HL-60 (cell line): ENCODE measurements around the gene ZNF587B.
"Not testable (repeated sequence)": the region's sequence is repeated elsewhere in the genome, so short reads cannot be mapped to it uniquely, and the experiment has no call there.

ENCODE experiments used
- DNase-seq, 2 experiments: peaks; one replicate each; pipeline ENCODE4 v3.0.0-alpha.2; 2010 to 2020; ENCODE audit warnings: low read depth in 1 of 2, low spot score in 1 of 2
- H3K27ac ChIP-seq: fragments of 250-450 bp; sonication (Bioruptor Pico); replicated peaks from 2 replicates; pipeline ENCODE4 v1.5.1; 2020; ENCODE audit warnings: mild to moderate bottlenecking, moderate library complexity
- H3K27me3 ChIP-seq: fragments of 250-450 bp; sonication (Bioruptor Pico); 2 replicates; pipeline ENCODE4 v1.5.1; 2021; ENCODE audit warnings: mild to moderate bottlenecking, moderate library complexity; ENCODE audit not compliant: insufficient read depth, poor library complexity, severe bottlenecking
- H3K4me3 ChIP-seq: replicated peaks from 2 replicates; pipeline ENCODE4 v1.5.1; 2011; ENCODE audit warnings: mild to moderate bottlenecking, control low read depth, low read length; ENCODE audit not compliant: insufficient read depth
- GABPA ChIP-seq: IDR thresholded peaks from 2 replicates; pipeline ENCODE4 v1.6.1; 2012; ENCODE audit warnings: low read depth
- POLR2AphosphoS5 ChIP-seq: IDR thresholded peaks from 2 replicates; pipeline ENCODE4 v1.6.1; 2012; ENCODE audit warnings: low read depth
- SPI1 ChIP-seq: IDR thresholded peaks from 2 replicates; pipeline ENCODE4 v1.6.1; 2012; ENCODE audit warnings: low read depth, mild to moderate bottlenecking, borderline replicate concordance
- TF ChIP-seq, protein P1 (sequence below): IDR thresholded peaks from 2 replicates; pipeline ENCODE4 v1.6.1; 2012; ENCODE audit warnings: low read depth; ENCODE audit not compliant: insufficient replicate concordance
- TF ChIP-seq, protein P2 (sequence below): IDR thresholded peaks from one replicate; pipeline ENCODE4 v1.5.1; 2011; ENCODE audit warnings: low read length, control low read depth, inconsistent platforms; ENCODE audit not compliant: insufficient read depth

Gene ZNF587B

DNA sequence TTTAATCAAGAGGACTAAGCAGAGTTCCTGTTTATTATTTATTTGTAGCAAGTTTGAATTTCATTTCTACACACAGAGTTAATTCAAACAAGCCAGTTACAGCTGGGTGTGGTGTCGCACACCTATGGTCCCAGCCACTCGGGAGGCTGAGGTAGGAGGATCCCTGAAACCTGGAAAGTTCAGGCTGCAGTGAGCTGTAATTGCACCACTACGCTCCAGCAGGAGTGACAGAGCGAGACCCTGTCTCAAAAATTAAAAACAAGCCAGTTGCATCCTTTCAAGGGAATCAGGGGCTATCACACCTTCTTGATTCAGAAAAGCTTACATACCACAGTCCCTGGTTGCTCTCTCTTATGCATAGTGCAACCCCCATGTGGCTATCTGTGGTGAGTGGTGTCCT lies 40.8 kb upstream of the ZNF587B start:
- no peaks in the 10 kb centered on the region for H3K27me3 ChIP-seq

DNA sequence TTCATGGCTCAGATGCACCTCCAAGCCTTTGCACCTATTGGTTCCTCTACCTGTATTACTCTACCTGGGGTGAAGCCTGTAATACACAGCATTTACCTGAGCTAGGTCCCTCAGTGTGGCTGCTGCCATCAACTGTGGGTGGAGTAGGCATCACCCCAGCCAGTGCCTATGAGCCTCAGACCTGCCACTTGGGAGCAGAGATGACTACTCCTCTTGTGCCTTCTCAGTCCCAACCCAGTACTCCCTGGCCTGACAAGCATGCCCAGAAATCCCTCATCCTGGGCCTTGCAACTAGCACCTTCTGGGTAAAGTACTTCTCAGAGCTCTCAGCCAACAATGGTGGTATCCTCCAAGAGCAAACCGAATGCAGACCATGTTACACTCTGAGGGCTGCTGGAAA lies 33.5 kb upstream of the ZNF587B start:
- not testable (repeated sequence) for H3K27me3 ChIP-seq, DNase-seq, H3K4me3 ChIP-seq, H3K27ac ChIP-seq

More for the DNA sequence above, 40.8 kb upstream of the ZNF587B start:
- TF ChIP-seq, protein P1, sequence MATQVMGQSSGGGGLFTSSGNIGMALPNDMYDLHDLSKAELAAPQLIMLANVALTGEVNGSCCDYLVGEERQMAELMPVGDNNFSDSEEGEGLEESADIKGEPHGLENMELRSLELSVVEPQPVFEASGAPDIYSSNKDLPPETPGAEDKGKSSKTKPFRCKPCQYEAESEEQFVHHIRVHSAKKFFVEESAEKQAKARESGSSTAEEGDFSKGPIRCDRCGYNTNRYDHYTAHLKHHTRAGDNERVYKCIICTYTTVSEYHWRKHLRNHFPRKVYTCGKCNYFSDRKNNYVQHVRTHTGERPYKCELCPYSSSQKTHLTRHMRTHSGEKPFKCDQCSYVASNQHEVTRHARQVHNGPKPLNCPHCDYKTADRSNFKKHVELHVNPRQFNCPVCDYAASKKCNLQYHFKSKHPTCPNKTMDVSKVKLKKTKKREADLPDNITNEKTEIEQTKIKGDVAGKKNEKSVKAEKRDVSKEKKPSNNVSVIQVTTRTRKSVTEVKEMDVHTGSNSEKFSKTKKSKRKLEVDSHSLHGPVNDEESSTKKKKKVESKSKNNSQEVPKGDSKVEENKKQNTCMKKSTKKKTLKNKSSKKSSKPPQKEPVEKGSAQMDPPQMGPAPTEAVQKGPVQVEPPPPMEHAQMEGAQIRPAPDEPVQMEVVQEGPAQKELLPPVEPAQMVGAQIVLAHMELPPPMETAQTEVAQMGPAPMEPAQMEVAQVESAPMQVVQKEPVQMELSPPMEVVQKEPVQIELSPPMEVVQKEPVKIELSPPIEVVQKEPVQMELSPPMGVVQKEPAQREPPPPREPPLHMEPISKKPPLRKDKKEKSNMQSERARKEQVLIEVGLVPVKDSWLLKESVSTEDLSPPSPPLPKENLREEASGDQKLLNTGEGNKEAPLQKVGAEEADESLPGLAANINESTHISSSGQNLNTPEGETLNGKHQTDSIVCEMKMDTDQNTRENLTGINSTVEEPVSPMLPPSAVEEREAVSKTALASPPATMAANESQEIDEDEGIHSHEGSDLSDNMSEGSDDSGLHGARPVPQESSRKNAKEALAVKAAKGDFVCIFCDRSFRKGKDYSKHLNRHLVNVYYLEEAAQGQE, result no peak
- no peak for TF ChIP-seq POLR2AphosphoS5
- no peak for TF ChIP-seq GABPA
- TF ChIP-seq, protein P2, sequence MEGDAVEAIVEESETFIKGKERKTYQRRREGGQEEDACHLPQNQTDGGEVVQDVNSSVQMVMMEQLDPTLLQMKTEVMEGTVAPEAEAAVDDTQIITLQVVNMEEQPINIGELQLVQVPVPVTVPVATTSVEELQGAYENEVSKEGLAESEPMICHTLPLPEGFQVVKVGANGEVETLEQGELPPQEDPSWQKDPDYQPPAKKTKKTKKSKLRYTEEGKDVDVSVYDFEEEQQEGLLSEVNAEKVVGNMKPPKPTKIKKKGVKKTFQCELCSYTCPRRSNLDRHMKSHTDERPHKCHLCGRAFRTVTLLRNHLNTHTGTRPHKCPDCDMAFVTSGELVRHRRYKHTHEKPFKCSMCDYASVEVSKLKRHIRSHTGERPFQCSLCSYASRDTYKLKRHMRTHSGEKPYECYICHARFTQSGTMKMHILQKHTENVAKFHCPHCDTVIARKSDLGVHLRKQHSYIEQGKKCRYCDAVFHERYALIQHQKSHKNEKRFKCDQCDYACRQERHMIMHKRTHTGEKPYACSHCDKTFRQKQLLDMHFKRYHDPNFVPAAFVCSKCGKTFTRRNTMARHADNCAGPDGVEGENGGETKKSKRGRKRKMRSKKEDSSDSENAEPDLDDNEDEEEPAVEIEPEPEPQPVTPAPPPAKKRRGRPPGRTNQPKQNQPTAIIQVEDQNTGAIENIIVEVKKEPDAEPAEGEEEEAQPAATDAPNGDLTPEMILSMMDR, result no peak
- TF ChIP-seq SPI1, result no peak
- Histone ChIP-seq H3K27ac (no peak overlapping the region), H3K4me3 (no peak overlapping the region)
- no peak for DNase-seq

DNA sequence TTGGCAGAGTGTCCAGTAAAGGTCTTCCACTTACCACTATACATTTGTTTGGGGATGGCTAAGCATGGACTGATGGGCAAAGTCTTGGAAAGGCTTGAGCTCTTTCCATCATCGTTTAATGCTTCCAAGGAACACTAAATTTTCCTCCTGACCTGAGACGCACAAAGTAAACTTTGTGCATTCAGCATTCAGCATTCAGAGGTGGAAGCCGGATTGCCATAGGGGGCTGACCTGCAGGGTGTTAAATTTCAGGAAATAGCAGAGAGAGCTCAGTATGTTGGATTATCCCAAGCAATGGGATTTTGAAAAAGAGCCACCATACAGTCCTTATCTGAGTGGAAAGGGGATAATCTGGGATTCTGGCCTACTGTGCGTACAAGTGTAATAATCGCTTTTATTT lies 29.4 kb upstream of the ZNF587B start:
- H3K4me3 ChIP-seq, result no peak overlapping the region
- H3K27me3 ChIP-seq, result no peaks in the 10 kb centered on the region
- TF ChIP-seq POLR2AphosphoS5, result no peak
- TF ChIP-seq, protein P2, result no peak
- TF ChIP-seq SPI1, result no peak
- no peak for TF ChIP-seq GABPA
- TF ChIP-seq, protein P1, result no peak
- DNase-seq, result no peak
- no peak overlapping the region for H3K27ac ChIP-seq

DNA sequence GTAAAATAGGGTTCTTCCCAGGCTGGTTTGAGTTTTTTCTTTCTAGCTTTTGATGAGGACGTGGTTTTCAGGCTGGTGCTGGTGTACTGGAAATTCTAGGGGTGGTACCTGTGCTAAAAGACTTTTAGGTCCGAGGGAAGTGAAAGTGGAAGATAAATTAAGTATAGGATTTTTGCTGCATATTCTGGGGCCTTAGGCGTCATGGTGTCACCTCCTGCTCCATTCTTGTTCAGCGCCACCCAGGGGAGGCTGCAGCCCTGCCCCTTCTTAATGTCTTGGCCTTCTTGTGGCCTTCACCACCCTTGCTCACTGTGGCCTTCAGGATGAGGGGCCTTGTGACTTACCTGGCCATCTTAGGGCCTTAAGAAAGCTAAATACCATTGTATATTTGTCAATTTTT lies 27.8 kb upstream of the ZNF587B start:
- H3K27ac ChIP-seq, result no peak overlapping the region
- DNase-seq, result no peak
- no peak overlapping the region for H3K4me3 ChIP-seq
- H3K27me3 ChIP-seq, result no peaks in the 10 kb centered on the region
- no peak for TF ChIP-seq POLR2AphosphoS5
- TF ChIP-seq, protein P2, result no peak
- no peak for TF ChIP-seq GABPA
- TF ChIP-seq, protein P1, result no peak
- TF ChIP-seq SPI1, result no peak
